Osteocyte (in vitro differentiated cells): ENCODE measurements around the gene GAMT. TPM values are rescaled to one million over a fixed set of nuclear protein-coding genes. Genes with fewer than 3 reads are reported as not detected.
A peak's percentile ranks its signal among the peaks of the same experiment; 100 is the strongest.

ENCODE experiments used
- DNase-seq: peaks from one replicate; pipeline ENCODE4 v3.0.0; 2021; ENCODE audit warnings: mixed read lengths; ENCODE audit not compliant: unreplicated experiment; ENCODE audit errors: extremely low spot score
- H3K27ac Mint-ChIP-seq: one replicate; pipeline ENCODE4 v1.8.0; 2021; ENCODE audit warnings: mild to moderate bottlenecking, mixed read lengths; ENCODE audit not compliant: unreplicated experiment
- H3K27me3 Mint-ChIP-seq: one replicate; pipeline ENCODE4 v1.8.0; 2021; ENCODE audit warnings: mixed read lengths; ENCODE audit not compliant: unreplicated experiment
- H3K36me3 Mint-ChIP-seq: one replicate; pipeline ENCODE4 v1.8.0; 2021; ENCODE audit warnings: mixed read lengths; ENCODE audit not compliant: unreplicated experiment
- H3K4me1 Mint-ChIP-seq: one replicate; pipeline ENCODE4 v1.8.0; 2021; ENCODE audit warnings: mixed read lengths; ENCODE audit not compliant: unreplicated experiment
- H3K4me3 Mint-ChIP-seq: one replicate; pipeline ENCODE4 v1.8.0; 2021; ENCODE audit warnings: mild to moderate bottlenecking, moderate library complexity, mixed read lengths; ENCODE audit not compliant: unreplicated experiment
- H3K9me3 Mint-ChIP-seq: one replicate; pipeline ENCODE4 v1.8.0; 2021; ENCODE audit warnings: mixed read lengths; ENCODE audit not compliant: unreplicated experiment
- total RNA-seq: library from RNA; stranded (reverse); gene quantifications from 2 replicates; pipeline ENCODE4 v1.2.1, GENCODE V29; 2021
- TF ChIP-seq, protein P1 (sequence below): fragments of 200-600 bp; sonication (generic); IDR thresholded peaks from 2 replicates; pipeline ENCODE4 v1.5.0; 2021; ENCODE audit warnings: antibody characterized with exemption, mild to moderate bottlenecking, moderate library complexity

The GAMT gene
- total RNA-seq, 1 donor from 2014 or later: 35.3 TPM

DNA sequence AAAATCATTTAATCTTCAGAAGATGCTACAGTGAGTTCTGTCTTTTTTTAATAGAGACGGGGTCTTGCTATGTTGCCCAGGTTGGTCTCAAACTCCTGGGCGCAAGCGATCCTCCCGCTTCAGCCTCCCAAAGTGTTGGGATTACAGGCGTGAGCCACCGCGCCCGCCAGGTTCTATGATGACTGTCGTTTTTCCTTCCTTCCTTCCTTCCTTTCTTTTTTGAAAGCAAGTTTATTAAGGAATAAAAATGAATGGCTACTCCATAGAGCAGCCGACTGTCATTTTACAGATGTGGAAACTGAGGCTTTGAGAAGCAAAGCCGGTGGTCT, 511 bp upstream of the GAMT start:
- peaks cover 2% of the 10 kb centered on the region for H3K36me3 Mint-ChIP-seq
- H3K4me1 Mint-ChIP-seq: peaks cover 19% of the 10 kb centered on the region
- peak overlapping the region; percentile 64 for H3K4me3 Mint-ChIP-seq
- DNase-seq: no peak
- no peak overlapping the region for H3K27ac Mint-ChIP-seq
- H3K9me3 Mint-ChIP-seq: no peaks in the 10 kb centered on the region
- TF ChIP-seq, protein P1, sequence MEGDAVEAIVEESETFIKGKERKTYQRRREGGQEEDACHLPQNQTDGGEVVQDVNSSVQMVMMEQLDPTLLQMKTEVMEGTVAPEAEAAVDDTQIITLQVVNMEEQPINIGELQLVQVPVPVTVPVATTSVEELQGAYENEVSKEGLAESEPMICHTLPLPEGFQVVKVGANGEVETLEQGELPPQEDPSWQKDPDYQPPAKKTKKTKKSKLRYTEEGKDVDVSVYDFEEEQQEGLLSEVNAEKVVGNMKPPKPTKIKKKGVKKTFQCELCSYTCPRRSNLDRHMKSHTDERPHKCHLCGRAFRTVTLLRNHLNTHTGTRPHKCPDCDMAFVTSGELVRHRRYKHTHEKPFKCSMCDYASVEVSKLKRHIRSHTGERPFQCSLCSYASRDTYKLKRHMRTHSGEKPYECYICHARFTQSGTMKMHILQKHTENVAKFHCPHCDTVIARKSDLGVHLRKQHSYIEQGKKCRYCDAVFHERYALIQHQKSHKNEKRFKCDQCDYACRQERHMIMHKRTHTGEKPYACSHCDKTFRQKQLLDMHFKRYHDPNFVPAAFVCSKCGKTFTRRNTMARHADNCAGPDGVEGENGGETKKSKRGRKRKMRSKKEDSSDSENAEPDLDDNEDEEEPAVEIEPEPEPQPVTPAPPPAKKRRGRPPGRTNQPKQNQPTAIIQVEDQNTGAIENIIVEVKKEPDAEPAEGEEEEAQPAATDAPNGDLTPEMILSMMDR: no peak
- H3K27me3 Mint-ChIP-seq: no peaks in the 10 kb centered on the region

DNA sequence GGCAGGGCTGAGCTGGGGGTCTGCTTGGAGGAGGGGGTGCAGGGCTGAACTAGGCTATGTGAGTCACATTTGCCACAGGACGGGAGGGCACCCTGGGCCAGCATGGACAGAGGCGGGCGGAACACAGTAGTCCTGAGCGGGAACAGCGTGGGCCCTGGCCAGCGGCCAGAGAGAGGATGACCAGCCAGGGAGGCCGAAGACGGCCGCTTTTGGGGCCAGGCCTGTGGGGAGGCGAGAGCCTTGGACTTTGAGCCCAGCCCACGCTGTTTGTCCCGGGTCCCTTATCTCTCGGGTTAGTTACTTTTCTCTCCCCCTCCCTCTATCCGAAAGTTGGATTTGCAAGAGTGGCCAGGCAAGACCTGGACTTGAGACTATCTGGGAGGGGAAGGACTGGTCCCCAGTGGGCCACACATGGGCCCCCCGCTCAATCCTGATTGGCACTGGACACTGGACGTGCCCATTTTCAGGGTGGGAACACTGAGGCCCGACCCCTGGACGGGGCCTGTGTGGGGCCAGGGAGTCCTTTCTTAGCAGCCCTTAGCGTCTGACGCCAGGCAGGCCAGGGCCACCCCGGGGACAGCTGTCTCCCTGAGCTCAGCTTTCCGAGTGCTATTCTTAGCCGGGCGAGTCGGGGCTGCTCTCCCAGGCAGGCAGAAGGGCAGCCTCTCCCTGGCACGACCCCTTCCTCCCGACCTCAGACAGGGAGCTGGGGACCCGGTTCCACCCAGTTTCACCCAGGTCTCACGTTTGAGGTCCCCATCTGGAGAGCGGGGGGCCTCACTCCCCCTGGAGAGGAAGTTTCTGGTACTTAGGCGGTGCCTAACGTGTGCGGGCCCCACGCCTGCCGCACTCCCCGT, 833 bp downstream of the GAMT start:
- Mint-ChIP-seq H3K27ac (no peak overlapping the region), H3K4me1 (peaks cover 16% of the 10 kb centered on the region), H3K27me3 (no peaks in the 10 kb centered on the region), H3K9me3 (no peaks in the 10 kb centered on the region), H3K36me3 (peaks cover 2% of the 10 kb centered on the region), H3K4me3 (peak overlapping the region; percentile 70)
- DNase-seq: no peak
- TF ChIP-seq, protein P1: no peak

DNA sequence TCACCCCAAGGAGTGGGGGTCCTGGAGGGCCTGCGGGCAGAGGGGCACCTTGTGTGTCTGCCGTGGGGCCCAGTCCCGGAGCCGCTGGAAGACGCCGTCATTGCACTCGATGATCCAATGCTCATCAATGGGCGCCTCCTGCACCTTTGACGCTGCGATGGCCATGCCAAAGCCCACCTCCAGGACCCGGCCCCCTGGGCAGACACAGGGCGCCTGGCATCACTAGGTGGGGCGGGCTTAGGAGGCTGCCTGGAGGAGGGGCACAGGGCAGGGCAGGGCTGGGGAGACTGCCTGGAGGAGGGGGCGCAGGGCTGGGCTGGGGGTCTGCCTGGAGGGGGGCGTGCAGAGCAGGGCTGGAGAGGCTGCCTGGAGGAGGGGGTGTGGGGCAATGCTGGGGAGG, 1.6 kb downstream of the GAMT start:
- Mint-ChIP-seq H3K4me3 (no peak overlapping the region), H3K27ac (no peak overlapping the region), H3K36me3 (peaks cover 2% of the 10 kb centered on the region), H3K9me3 (no peaks in the 10 kb centered on the region), H3K27me3 (no peaks in the 10 kb centered on the region), H3K4me1 (peaks cover 16% of the 10 kb centered on the region)
- no peak for DNase-seq
- TF ChIP-seq, protein P1: no peak

DNA sequence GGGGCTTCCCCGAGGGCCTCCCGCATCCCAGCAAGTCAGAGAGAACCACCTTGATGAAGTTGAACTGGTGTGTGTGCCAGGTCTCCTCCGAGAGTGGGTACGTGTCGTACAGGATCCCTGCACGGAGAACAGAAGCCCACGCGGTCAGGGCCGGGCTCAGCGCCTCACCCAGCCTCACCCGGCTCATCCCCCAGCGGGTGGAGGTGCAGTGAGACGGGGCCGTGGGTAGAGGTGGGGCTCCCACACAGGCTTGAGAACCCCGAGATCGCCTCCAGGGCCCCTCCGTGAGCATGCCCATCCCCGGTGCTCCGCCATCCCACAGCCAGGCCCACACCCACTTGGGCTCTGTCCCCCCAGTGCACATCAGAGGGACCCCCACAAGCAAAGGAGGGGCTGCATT, 2.3 kb downstream of the GAMT start:
- no peak overlapping the region for H3K4me3 Mint-ChIP-seq
- no peaks in the 10 kb centered on the region for H3K9me3 Mint-ChIP-seq
- TF ChIP-seq, protein P1: no peak
- H3K27me3 Mint-ChIP-seq: no peaks in the 10 kb centered on the region
- H3K36me3 Mint-ChIP-seq: peaks cover 2% of the 10 kb centered on the region
- H3K27ac Mint-ChIP-seq: no peak overlapping the region
- H3K4me1 Mint-ChIP-seq: peaks cover 16% of the 10 kb centered on the region
- no peak for DNase-seq

DNA sequence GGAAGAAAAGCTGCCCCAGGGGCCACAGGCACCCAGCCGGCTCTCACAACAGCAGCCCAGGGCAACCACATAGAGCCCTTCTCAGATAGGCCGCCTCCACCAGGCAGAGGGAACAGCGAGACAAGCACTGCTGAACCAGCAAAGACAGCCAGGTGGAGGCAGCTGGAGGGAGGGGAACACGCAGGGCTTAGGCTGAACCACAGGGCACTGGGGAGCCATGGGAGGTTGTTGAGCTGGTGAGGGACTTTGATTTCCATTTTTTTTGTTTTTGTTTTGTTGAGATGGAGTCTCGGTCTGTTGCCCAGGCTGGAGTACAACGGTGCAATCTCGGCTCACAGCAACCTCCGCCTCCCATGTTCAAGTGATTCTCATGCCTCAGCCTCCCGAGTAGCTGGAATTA, 3.5 kb downstream of the GAMT start:
- no peak overlapping the region for H3K4me3 Mint-ChIP-seq
- no peak overlapping the region for H3K27ac Mint-ChIP-seq
- peaks cover 12% of the 10 kb centered on the region for H3K4me1 Mint-ChIP-seq
- peaks cover 2% of the 10 kb centered on the region for H3K36me3 Mint-ChIP-seq
- TF ChIP-seq, protein P1: no peak
- H3K27me3 Mint-ChIP-seq: no peaks in the 10 kb centered on the region
- DNase-seq: no peak
- no peaks in the 10 kb centered on the region for H3K9me3 Mint-ChIP-seq
